ENCODE data around the gene PDXDC1.
"Not testable (repeated sequence)": the region's sequence is repeated elsewhere in the genome, so short reads cannot be mapped to it uniquely, and the experiment has no call there.

PDXDC1 gene

DNA sequence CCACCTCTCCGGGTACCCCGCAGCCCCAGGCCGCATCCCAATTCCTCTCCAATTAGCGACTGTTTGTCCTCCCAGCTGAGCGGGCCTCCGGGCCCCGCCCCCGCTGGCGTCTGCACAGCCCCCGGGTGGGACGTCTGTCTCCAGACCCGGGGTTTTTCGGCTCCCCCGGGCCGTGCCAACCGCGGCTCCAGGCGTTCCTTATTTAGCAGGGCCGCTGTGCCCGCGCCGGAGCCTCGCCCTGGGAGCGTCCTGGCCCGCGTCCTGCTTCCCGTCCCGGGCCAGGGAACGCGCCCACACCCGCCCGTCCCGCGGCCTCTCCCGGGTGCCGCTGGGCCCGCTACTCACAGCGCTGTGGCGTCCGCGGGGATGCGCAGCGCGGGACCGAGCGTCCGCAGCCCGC is 179.2 kb downstream of the PDXDC1 start:
- H3K27me3 ChIP-seq (ENCODE audit: insufficient read depth, poor library complexity, severe bottlenecking); H3K27ac ChIP-seq (replicated peaks): not testable (repeated sequence)
- H3K4me3 ChIP-seq (replicated peaks; ENCODE audit: insufficient read depth, low read length), result peak overlapping the region; percentile 47
- peak in 1 of 2 experiments; percentile 10 for DNase-seq (ENCODE audit: low read depth in 1 of 2, low spot score in 1 of 2)

DNA sequence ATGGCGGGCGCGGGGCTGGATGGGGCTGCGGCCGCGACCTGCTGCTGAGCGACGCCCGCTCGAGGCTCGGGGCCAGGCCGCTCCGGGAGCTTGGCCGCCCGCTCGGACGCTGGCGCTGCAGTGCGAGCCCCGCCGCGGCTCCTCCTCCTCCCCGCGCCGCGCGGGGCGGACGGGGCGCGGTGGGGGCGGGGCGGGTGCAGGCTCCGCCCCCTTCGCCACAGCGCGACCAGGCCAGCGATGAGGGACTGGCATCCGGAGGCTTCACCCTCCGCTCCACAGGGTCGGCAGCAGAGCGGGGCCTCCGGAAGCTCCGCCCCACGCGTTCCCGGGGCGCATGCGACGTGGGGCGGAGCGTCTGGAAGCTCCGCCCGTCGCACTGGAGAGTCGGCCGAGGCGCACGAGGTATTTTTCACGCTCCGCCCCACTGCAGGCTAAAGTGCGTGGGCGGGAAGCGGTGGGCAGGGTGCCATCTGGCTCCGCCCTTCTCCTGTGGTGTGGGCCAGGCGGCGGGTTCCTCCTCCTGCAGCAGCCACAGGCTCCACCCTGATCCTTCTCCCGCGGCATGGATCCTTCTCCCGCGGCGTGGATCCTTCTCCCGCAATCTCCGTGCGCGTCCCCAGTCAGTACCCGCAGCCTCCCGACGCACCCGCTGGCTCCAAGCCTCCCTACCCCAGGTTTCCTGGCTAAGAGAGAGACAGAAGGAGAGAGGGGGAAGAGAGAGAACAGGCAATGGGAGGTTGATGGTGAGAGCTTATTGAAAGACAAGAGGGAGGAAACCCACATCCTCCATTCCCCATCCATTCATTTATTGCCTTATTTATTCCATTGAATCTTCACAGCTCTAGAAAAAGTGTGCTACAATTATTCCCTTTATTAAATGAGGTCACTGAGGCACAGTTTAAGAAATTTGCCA is 180.1 kb downstream of the PDXDC1 start:
- DNase-seq (ENCODE audit: low read depth in 1 of 2, low spot score in 1 of 2), result peak; percentile 85 to 90
- H3K27ac ChIP-seq (replicated peaks); H3K27me3 ChIP-seq (ENCODE audit: insufficient read depth, poor library complexity, severe bottlenecking): not testable (repeated sequence)
- peak overlapping the region; percentile 31 for H3K4me3 ChIP-seq (replicated peaks; ENCODE audit: insufficient read depth, low read length)

DNA sequence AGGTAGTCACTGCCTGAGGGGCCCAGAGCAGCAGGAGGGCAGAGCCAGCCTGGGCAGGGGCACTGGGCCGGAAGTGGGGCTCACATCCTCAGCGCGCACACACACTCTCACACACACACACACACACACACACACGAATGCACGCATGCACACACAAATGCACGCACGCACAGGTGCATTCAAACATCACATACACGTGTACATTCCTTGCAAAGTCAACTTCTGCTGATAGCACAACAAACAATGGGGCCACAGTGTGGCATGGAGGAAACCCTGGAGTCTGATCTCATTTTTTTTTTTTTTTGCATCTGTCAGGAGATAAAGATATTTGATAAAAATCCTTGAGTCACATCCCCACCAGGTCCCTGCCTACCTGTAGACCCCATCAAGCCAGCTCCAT is 182.8 kb downstream of the PDXDC1 start:
- H3K27me3 ChIP-seq (ENCODE audit: insufficient read depth, poor library complexity, severe bottlenecking); H3K4me3 ChIP-seq (replicated peaks; ENCODE audit: insufficient read depth, low read length); DNase-seq (ENCODE audit: low read depth in 1 of 2, low spot score in 1 of 2); H3K27ac ChIP-seq (replicated peaks): not testable (repeated sequence)

DNA sequence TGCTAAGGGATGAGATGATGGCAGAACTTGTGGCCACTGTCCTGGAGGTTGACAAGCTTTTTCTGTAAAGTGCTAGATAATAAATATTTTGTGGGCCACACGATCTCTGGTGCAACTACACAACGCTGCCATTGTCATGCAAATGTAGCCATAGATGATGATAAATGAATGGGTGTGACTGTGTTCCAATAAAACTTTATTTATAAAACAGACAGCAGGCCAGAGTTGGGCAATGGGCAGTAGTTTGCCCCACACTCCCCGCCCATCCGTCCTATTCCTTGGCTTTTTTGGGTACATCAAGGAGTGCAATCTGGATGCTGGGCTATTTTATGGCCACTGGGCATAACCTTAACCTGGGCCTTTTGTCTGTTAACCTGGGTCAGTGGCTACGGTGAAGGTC is 184.8 kb downstream of the PDXDC1 start:
- not testable (repeated sequence) for H3K27me3 ChIP-seq (ENCODE audit: insufficient read depth, poor library complexity, severe bottlenecking)

DNA sequence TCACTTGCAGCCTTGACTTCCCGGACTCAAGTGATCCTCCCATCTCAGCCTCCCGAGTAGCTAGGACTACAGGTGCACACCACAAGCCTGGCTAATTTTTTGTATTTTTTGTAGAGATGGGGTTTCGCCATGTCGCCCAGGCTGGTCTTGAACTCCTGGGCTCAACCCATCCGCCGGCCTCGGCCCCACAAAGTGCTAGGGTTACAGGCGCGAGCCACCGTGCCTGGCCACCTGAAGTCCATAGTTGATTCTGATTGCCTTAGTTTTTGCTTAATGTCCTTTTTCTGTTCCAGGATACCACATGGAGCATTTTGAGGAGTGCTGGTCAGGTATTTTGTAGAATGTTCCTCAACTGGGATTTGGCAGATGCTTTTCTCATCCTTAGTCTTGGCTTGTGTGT is 185.7 kb downstream of the PDXDC1 start:
- H3K27ac ChIP-seq (replicated peaks); H3K27me3 ChIP-seq (ENCODE audit: insufficient read depth, poor library complexity, severe bottlenecking); H3K4me3 ChIP-seq (replicated peaks; ENCODE audit: insufficient read depth, low read length); DNase-seq (ENCODE audit: low read depth in 1 of 2, low spot score in 1 of 2): not testable (repeated sequence)

More for the DNA sequence above, 184.8 kb downstream of the PDXDC1 start:
- not testable (repeated sequence) for H3K4me3 ChIP-seq (replicated peaks; ENCODE audit: insufficient read depth, low read length); DNase-seq (ENCODE audit: low read depth in 1 of 2, low spot score in 1 of 2); H3K27ac ChIP-seq (replicated peaks)

DNA sequence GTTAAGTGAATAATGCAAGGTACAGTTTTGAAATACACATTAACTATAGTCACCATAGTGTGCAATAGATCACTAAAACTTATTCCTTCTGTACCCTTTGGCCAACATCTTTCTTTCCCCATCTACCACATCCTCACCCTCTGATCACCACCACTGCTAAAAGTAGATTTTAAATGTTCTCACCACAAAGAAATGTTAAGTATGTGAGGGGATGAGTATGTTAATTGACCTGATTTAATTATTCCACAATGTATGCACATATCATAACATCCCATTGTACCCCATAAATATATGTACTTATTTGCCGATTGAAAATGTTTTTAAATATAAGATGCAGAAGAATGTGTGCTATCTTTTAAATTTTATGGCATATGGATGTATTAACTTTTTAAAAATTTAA is 188.2 kb downstream of the PDXDC1 start:
- not testable (repeated sequence) for DNase-seq (ENCODE audit: low read depth in 1 of 2, low spot score in 1 of 2); H3K4me3 ChIP-seq (replicated peaks; ENCODE audit: insufficient read depth, low read length); H3K27ac ChIP-seq (replicated peaks); H3K27me3 ChIP-seq (ENCODE audit: insufficient read depth, poor library complexity, severe bottlenecking)

DNA sequence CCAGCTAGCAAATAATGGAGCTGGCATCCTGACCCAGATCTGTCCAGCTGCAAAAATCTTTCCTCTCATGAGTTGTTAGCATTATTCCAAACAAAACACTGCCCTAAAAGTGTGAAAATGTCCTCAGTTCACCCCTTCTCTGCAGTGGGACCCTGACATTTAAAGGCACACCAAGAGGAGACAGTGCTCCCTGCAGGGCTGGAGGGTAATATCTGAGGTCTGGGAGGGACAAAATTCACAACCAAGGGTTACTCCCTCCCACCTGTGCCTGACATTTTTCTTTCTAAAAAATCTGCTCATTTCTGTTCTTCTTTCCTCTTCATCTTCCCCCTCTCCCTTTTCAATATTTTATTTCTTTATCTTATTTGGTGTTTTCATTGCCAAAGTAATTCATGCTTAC is 191.4 kb downstream of the PDXDC1 start:
- not testable (repeated sequence) for H3K4me3 ChIP-seq (replicated peaks; ENCODE audit: insufficient read depth, low read length); H3K27me3 ChIP-seq (ENCODE audit: insufficient read depth, poor library complexity, severe bottlenecking); H3K27ac ChIP-seq (replicated peaks); DNase-seq (ENCODE audit: low read depth in 1 of 2, low spot score in 1 of 2)

DNA sequence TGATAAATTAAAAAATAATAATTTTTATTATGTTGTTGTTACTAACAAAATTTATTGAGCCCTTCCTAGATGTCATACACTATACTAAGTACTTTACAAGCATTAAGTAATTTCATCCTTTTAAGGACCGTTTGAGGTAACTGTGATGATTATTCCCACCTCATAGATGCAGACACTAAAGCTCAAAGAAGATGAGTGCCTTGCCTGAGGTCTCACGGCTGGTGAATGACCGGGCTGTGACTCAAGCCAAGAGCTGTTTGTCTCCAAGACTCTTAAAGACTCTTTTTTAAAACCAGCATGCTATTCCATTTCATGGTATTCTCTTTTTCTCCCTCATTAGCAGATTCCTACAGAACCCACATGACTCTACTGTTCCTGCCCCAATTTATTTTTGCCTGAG is 193.5 kb downstream of the PDXDC1 start:
- not testable (repeated sequence) for H3K4me3 ChIP-seq (replicated peaks; ENCODE audit: insufficient read depth, low read length); H3K27ac ChIP-seq (replicated peaks); H3K27me3 ChIP-seq (ENCODE audit: insufficient read depth, poor library complexity, severe bottlenecking); DNase-seq (ENCODE audit: low read depth in 1 of 2, low spot score in 1 of 2)

DNA sequence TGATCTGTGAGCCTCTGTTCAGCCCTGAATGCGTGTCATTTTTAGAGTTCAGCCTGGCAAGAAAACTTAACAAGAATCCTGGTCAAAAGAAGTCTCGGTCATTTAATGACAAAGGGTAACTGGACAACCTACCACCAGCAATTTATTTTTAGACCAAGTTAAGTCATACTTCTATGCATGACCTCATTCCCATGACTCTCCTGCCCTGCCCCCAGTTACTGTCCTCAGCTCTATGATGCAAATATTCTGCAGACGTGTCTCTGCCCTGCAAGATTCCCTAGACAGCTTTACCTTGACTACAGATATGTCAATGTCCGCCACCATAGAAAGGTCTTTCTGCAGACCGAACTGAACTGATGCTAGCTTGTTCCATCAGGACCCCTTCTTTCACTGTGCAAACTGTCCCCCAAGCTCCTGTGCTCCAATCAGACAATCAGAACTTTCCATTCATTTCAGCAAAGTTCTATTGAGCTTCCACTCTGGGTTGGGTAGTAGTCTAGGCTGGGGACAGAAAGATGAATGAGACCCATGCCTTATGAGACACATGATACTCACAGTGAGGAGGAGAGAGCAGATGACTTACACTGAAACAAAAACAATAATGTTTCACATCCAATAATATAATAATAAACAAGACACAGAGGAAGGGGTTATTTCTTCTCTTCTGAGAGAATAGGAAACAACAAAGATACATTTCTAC is 194.3 kb downstream of the PDXDC1 start:
- not testable (repeated sequence) for DNase-seq (ENCODE audit: low read depth in 1 of 2, low spot score in 1 of 2)

DNA sequence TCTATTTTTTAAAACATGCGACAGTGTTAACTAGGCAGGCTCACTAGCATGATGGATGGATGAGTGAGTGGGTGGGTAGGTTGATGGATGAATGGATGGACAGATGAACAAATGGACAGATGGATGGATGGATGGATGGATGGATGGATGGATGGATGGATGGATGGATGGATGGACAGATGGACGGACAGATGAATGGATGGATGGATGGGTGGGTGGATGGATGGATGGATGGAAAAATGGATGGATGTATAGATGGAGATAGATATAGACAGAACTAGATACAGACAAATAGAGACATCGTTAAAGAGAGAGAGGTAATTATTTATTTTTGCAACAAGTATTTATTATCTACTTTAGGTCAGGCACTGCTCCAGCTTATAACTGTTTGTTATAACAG is 205.1 kb downstream of the PDXDC1 start:
- DNase-seq (ENCODE audit: low read depth in 1 of 2, low spot score in 1 of 2); H3K27me3 ChIP-seq (ENCODE audit: insufficient read depth, poor library complexity, severe bottlenecking); H3K27ac ChIP-seq (replicated peaks); H3K4me3 ChIP-seq (replicated peaks; ENCODE audit: insufficient read depth, low read length): not testable (repeated sequence)

More for the DNA sequence above, 194.3 kb downstream of the PDXDC1 start:
- H3K4me3 ChIP-seq (replicated peaks; ENCODE audit: insufficient read depth, low read length); H3K27me3 ChIP-seq (ENCODE audit: insufficient read depth, poor library complexity, severe bottlenecking); H3K27ac ChIP-seq (replicated peaks): not testable (repeated sequence)

DNA sequence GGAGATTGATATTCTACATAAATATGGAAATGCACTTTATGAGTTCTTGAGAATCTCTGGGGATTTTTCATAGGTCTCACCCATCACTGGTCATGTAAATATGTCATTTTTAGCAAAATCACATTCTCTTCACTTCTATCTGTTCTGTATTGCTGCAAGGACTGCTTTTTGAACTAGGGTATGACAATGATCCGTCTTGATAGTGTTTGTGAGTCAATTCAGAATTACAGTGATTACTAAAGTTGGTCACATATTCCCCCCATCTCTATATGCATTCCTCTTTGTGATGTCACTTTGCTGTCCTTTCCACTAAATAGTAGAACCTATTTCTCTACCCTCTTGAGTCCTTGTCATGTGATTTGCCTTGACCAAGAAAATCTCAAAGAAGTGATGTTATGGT is 206.1 kb downstream of the PDXDC1 start:
- not testable (repeated sequence) for H3K27ac ChIP-seq (replicated peaks); H3K27me3 ChIP-seq (ENCODE audit: insufficient read depth, poor library complexity, severe bottlenecking); H3K4me3 ChIP-seq (replicated peaks; ENCODE audit: insufficient read depth, low read length); DNase-seq (ENCODE audit: low read depth in 1 of 2, low spot score in 1 of 2)

DNA sequence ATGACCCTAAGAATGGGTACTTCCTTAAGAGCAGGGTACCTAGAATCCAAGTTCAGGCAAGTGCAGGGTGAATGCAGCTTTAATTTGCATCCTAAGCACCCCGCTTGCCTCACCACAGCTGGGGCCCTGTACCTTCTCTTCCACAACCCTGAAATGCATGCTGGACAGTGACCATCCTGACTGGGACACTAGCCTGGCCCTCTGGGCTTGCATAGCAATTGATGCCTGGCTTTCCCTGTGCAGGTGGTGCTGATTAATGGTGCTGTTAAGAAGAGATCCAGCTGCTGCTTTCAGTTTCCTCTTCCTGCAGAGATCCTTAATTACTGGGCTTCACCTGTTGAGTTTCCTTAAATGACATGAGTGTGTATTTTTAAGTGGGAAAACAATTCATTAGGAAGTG is 209.2 kb downstream of the PDXDC1 start:
- H3K4me3 ChIP-seq (replicated peaks; ENCODE audit: insufficient read depth, low read length); DNase-seq (ENCODE audit: low read depth in 1 of 2, low spot score in 1 of 2); H3K27ac ChIP-seq (replicated peaks); H3K27me3 ChIP-seq (ENCODE audit: insufficient read depth, poor library complexity, severe bottlenecking): not testable (repeated sequence)

All from HL-60 (cell line).